GM21367 (cell line): ENCODE data around the gene ARF5.
"Not testable (repeated sequence)": the region's sequence is repeated elsewhere in the genome, so short reads cannot be mapped to it uniquely, and the experiment has no call there.

Experiments
- ATAC-seq: cut with Tn5 transposase; IDR thresholded peaks from one replicate; pipeline ENCODE4 v1.9.1; 2021; ENCODE audit not compliant: unreplicated experiment

The ARF5 gene

GRCh38 chr7:127588019-127588696, at the start of gene ARF5:
TSS of gene ARF5 (plus strand) at chr7:127588411. CDS start at chr7:127588499, 88 bp downstream.
- peak; percentile 75 for ATAC-seq

DNA sequence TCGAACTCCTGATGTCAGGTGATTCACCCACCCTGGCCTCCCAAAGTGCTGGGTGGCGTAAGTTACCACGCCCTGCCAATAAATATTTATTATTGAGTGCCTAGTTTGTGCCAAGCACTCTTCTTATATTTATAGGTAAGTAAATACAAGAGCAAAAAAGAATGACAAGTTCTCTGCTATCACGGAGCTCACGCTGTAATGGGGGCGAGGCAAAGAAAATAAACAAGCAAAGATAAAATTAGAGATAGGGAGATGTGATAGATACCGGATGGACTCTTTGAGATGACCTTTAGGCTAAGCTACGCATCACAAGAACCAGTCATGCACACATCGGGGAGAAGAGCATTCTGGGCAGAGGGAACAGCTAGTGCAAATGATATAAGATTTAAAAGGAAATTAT, 49.1 kb upstream of the ARF5 start:
- ATAC-seq: no peak

DNA sequence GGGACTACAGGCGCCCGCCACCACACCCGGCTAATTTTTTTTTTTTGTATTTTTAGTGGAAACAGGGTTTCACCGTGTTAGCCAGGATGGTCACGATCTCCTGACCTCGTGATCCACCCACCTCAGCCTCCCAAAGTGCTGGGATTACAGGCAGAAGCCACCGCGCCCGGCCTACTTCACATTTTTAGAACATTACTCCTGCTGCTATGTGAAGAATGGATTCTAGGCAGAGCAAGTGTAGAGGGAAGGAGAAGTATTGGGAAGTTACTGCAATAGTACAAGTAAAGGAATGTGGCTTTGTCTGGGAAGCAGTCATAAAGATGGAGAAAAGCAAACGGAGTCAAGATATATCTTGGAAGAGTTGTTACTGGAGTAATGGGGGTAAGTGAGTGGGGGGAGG, 47.8 kb upstream of the ARF5 start:
- not testable (repeated sequence) for ATAC-seq

- ATAC-seq: no peak
These were observed 46.7 kb upstream of the ARF5 start for GRCh38 chr7:127541548-127541947.

GRCh38 chr7:127546313-127546712, 41.9 kb upstream of the ARF5 start:
- ATAC-seq: no peak

DNA sequence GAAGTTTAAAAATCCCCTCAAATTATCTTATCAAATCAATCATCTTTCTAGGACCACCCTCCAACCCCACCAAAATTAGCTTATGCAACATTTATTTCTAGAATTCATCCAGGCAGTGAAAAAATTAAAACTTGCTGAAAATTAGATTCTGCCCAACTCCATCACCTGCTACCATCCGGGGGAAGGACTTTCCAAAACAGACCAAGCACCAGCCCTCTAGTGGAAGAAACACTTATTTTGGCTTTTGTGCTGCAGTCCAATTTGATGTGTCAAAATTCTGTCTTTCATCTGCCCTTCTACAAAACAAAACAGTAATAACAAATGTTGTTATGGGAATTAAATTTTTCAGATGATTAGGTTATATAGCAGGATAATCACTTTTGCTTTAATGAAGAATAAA, 38.0 kb upstream of the ARF5 start:
- ATAC-seq: no peak

- no peak for ATAC-seq
These were observed 36.3 kb upstream of the ARF5 start for GRCh38 chr7:127551941-127552340.

DNA sequence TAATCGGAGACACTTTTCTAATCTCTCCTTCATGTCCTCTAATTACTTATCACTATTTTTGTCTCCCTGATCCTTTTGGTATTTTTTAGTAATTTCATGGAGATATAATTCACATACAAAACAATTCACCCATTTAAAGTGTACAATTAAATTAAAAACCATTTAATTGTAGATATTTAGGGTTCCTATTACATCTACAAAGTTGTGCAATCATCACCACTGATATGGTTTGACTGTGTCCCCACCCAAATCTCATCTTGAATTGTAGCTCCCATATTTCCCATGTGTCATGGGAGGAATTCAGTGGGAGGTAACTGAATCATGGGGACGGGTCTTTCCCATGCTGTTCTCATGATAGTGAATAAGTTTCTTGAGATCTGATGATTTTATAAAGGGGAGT, 31.8 kb upstream of the ARF5 start:
- ATAC-seq: no peak

GRCh38 chr7:127557803-127558202, 30.4 kb upstream of the ARF5 start:
- no peak for ATAC-seq

DNA sequence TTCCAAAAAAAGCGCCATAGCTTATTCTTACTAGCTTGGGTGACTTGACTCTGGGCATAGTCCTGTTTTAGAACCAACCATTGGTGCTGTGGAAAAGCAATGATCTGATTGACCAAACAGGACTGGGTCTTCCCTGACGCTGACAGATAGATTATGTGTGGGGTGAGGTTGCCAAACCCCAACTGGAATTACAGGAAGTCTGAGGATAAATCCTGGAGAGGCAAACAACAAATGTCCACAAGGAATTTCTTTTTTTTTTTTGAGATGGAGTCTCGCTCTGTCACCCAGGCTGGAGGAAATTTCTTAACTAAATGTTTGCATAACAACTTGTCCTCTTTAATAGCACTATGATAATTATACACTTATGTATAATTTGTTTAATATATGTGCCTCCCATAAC, 22.0 kb upstream of the ARF5 start:
- no peak for ATAC-seq

GRCh38 chr7:127568034-127568433, 20.2 kb upstream of the ARF5 start:
- not testable (repeated sequence) for ATAC-seq

- ATAC-seq: no peak
These were observed 16.3 kb upstream of the ARF5 start for GRCh38 chr7:127571741-127572505.

- ATAC-seq: no peak
These were observed 10.1 kb upstream of the ARF5 start for GRCh38 chr7:127578036-127578684.

GRCh38 chr7:127578711-127579275, 9.4 kb upstream of the ARF5 start:
- no peak for ATAC-seq

GRCh38 chr7:127580612-127581011, 7.6 kb upstream of the ARF5 start:
- ATAC-seq: no peak

DNA sequence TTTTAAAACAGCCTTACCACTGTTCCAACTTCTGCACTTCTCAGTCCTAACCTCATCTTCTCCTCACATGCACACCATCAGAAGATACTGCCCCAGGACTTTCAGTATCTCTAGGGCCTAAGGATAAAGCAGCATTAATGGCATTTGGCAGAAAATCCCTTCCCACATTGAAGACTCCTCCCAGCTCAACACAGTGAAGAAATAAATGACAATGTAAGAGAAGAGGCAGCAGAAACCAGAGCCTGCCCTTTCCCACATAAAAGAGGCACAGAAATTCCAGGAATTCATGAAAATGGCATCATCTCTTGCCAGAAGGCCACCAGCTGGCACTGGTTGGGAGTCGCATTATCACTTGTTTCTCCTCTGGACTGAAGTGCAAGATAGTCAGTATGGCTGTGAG, 6.5 kb upstream of the ARF5 start:
- no peak for ATAC-seq

DNA sequence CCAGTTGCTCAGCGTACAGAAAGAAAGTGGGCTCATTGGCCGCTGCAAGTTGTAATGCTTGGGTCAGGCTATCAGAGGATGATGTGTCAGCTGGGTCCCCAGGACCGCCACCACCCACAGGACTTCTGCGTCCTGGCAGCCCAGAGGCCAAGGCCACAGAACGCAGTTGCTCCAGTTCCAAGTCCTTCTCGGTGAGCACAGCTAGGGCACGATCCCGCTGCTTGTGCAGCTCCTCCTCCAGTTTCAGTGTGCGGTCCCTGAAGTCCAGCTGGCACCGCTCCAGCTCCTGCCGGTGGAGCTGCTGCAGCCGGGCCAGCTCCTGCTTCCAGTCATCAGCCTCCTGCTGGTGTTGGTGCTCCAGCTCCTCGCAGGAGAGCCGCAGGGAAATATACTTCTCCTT, 5.8 kb upstream of the ARF5 start:
- ATAC-seq: no peak

DNA sequence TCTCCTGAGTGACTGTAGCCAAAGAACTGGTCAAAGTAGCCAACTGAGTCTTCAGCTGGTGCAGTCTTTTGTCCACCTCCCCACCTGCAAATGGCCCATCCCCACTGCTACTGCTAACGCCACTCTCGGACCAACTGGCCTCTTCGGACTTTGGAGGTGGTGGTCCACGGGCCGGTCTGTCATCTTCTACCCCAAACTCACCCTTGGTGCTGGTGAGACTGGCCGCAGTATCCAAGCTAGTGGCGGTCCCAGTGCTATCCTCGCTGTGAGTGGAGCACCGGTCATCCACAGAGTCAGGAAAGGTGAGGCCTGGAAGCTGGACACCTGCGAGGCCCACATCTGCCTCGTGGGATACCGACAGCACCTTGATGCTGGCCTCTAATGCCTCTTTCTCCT, 3.6 kb upstream of the ARF5 start:
- no peak for ATAC-seq

DNA sequence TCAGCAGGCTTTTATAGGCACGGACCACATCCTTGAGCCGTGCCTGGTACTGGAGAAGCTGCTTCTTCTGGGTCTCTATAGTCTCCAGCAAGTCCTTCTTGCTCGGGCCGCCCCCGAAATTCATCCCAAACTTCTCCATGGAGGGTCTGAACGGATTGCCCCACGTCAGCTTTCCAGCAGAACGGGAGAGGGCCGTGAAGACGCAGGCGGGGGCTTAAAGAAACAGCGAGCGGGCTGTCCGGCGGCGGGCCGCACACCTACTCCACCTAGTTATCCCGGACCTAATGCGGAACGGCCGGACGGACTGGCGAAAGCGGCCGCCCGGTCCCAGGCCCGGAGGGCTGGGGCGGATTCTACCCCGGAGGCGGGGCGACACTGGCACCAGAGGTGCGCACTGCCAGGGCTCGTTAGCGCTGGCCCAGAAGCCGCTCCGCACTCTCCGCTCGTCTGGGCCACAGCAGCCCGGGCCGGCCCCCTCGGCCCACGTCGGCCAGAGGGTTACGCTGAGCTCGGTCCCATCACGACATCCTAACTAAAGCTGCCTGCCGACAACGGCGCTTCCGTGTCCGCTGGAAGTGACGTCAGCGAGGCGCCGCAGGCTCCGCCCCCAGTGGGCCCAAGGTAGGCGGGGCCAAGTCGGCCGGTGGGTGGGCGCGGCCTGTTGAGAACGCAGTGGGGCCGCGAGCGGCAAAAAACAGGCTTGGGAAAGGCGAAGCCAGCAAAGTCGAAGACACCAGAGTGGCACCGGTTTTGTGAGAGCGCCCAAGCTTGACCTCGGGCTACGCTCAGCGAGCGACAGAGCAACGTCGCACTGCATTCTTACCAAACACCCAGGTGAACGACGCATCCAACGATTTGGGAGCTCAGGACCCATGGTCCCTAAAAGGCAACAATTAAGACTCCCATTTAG, 2.9 kb upstream of the ARF5 start, which contains the start of gene GCC1:
TSS of gene GCC1 (minus strand) at position 553 of the 910 bp plus-strand sequence. CDS start at position 139, 414 bp downstream.
- ATAC-seq: peak; percentile 76

DNA sequence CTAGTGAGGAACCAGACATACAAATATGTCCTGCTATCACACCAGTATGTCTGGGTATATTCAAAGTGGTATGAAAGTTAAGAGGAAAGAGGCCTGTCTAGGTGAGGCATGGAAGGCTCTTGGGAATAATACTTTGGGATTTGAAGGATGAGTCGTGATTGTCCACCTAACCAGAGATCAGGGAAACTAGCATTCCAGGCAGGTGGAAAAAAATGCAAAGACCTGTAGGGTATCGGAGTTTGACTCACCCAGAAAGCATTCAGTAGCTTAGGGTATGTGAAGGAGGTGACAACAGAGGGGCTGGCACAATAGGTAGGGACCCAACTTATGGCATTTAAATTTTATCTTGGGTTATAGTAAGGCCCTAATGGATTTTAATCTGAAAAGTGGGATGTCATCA, 1.9 kb upstream of the ARF5 start:
- no peak for ATAC-seq

GRCh38 chr7:127587663-127588018, 570 bp upstream of the ARF5 start:
- no peak for ATAC-seq
